Stimulated activated CD8-positive, alpha-beta memory T cell treated with anti-CD3 and anti-CD28 coated beads, Interleukin-4, amount 100 ng/mL, for 4 hours (primary cell): ENCODE results near the gene TNFRSF14.
"Not testable (repeated sequence)": the region's sequence is repeated elsewhere in the genome, so short reads cannot be mapped to it uniquely, and the experiment has no call there.

ENCODE experiments used
- DNase-seq, 2 donors: peaks; one replicate each; pipeline ENCODE4 v3.0.0-alpha.2; 2020; ENCODE audit warnings: low read depth in 2 of 2, low spot score in 1 of 2

TNFRSF14 gene

GRCh38 chr1:2553076-2553475, 3.1 kb upstream of the TNFRSF14 start:
- not testable (repeated sequence) for DNase-seq

GRCh38 chr1:2553871-2554620, 2.1 kb upstream of the TNFRSF14 start:
- no peak for DNase-seq

- DNase-seq: peak in 1 of 2 donors; percentile 35
Observed at GRCh38 chr1:2554621-2555387, 1.4 kb upstream of the TNFRSF14 start.

GRCh38 chr1:2555634-2556276, 416 bp upstream of the TNFRSF14 start:
- peak in 1 of 2 donors; percentile 60 for DNase-seq

- DNase-seq: peak in 1 of 2 donors; percentile 30
Observed at GRCh38 chr1:2556678-2557481, 709 bp downstream of the TNFRSF14 start.

- DNase-seq: no peak
Observed at GRCh38 chr1:2557482-2558400, 1.6 kb downstream of the TNFRSF14 start.

- no peak for DNase-seq
Observed at GRCh38 chr1:2558420-2558819, 2.2 kb downstream of the TNFRSF14 start.

GRCh38 chr1:2558861-2559260, 2.7 kb downstream of the TNFRSF14 start:
- DNase-seq: no peak

GRCh38 chr1:2559509-2560298, 3.5 kb downstream of the TNFRSF14 start:
- no peak for DNase-seq

GRCh38 chr1:2560299-2561073, 4.3 kb downstream of the TNFRSF14 start:
- no peak for DNase-seq

- no peak for DNase-seq
Observed at GRCh38 chr1:2561446-2561845, 5.3 kb downstream of the TNFRSF14 start.

GRCh38 chr1:2561898-2562895, 6.0 kb downstream of the TNFRSF14 start:
- DNase-seq: no peak

- no peak for DNase-seq
Observed at GRCh38 chr1:2563205-2563604, 7.0 kb downstream of the TNFRSF14 start.

- no peak for DNase-seq
Observed at GRCh38 chr1:2564006-2564814, 8.0 kb downstream of the TNFRSF14 start.

GRCh38 chr1:2564815-2565374, 8.7 kb downstream of the TNFRSF14 start:
- DNase-seq: no peak
